GM18505 (cell line): Measurements from ENCODE around the gene SUPT6H.

Experiments used
- ATAC-seq: cut with Tn5 transposase; IDR thresholded peaks from one replicate; pipeline ENCODE4 v1.9.1; 2021; ENCODE audit not compliant: unreplicated experiment
- POLR2A ChIP-seq: IDR thresholded peaks from 4 replicates; pipeline ENCODE4 v1.6.1; 2011; ENCODE audit warnings: borderline replicate concordance; ENCODE audit not compliant: insufficient read depth, insufficient read length; ENCODE audit errors: extremely low read depth

SUPT6H gene

DNA sequence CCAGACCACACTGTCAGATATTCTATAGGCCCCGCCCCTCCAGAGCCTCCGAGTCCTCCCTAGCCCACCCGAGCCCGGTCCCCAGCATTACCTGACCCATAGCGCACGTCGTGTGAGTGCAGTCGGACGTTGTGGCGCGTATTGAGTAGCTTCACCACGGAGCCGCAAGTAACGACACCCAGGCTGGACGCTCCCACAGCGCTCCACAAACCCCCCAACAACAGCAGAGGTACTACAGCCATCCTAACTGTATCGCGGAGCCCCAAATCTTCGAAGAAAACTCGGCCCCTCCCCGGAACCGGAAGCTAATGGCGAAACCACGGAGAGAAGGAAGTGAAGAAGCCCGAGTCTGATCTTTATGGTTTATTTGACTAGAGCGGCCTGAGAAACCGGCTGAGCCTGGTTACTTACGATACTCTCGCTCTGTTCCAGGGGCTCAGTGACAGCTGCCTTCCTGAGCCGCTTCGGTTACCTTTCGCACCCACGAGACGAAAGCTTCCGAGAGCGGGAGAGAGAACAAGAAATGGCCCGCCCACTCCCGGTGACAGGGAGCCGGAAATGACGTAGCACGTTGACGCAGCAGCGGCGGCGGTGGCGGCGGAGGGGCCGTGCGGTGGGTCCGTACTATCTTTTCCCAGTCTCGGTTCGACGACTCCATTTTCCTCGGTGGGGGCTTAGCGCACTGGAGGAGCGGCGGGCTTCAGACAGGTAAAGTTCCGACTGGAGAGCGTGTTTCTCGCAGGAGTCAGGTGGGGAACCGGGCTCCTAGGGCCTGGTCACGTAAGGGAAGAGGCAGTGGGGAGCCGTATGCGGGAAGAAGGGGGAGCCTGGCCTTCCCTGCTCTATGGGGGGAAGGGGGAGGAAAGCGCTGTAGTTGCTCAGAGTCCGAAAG is at the start of gene SUPT6H, which contains the start of gene SDF2:
Gene SUPT6H, plus strand, starts transcription at position 571 of the 892 bp plus-strand sequence. CDS start 11,197 bp downstream, outside the sequence.
Gene SDF2, minus strand, starts transcription at position 272 of the 892 bp plus-strand sequence. Its CDS starts 30 bp downstream, at position 242.
- TF ChIP-seq POLR2A, result peak; percentile 90
- ATAC-seq, result peak; percentile 81

DNA sequence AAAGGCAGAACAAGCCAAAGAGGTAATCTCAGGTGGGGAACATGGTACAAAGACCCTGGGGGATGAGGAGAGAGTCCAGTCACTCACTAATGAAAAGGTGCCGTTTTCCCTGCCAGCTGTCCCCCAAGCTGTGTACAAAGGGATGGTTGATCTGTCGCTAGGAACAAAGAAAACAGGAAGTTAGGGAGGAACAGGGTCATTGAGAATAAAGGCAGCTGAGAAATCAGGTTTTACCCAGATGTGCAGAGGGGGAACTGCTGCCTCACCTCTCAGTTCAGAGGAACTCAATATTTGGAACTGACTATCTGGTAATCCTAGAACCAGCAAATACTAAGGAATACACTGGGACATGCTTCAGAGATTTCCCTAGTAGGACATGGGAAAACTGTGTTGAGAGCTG is 49.5 kb upstream of the SUPT6H start:
- no peak for ATAC-seq
- TF ChIP-seq POLR2A, result no peak

DNA sequence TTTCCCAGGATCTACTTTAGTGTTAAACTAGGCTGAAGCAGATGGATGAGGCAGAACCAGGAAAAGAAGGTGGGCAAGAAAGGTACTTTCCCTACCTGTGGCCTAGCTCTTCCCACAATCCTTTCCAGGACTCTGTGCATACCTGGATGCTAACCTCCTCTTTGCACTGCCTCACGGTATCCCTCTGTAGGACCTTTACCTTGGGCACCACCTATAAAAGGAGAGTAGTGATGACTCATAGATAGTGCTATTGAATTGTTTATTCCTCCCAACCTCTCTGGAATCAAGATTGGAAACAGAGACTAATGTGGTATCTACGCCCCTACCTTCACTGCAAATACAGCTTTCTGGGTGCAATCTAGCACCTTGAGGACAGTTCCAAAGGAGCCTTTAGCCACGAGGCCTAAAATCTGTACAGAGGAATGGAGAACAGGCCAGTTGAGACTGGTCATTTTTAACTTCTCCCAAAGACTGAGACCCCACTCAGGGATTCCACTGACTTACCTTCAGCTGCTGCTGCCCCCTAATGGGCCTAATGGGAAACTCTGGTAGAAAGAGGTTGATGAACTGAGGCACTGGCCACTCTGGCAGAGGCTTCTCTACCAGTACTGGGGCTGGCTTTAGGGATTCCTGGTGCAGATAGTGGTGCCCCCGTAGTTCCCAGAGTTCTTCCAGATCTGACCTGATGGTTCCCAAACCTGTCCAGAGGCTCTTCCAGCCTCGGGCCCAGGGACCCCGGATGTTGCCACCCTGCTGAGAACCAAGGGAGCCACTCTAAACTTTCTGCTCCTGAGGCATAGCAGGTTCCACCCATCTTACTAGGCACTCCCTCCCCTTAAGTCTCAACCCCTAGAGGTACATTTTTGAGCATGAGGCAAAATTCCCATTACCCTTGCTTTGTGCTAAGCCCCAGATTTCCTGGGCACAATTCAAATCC is 48.8 kb upstream of the SUPT6H start:
- no peak for TF ChIP-seq POLR2A
- ATAC-seq, result no peak

DNA sequence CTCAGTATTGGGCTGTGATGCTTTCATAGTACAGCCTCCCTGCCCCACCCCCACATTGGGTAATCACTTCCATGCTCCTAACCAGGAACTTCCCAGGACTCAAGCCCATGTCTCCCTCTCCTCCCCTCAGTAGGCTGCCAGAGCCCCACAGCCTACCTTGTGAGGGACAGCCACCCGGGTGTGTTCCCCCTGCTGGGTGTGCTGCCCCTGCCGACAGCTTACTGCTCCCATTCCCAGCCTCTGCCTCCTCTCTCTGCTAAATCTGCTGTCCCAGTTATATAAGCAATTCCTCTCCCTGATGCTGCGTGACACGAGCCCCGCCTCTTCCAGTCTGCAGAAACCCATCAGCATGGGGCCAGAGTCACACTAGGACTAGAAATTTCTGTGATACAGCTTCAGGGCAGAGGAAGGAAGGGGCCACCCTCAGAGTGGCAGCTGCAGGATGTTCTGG is 48.0 kb upstream of the SUPT6H start, which contains the start of gene RSKR:
Gene RSKR, minus strand, starts transcription at position 255 of the 451 bp plus-strand sequence. Its CDS starts 24 bp downstream, at position 231.
- ATAC-seq, result no peak
- no peak for TF ChIP-seq POLR2A

DNA sequence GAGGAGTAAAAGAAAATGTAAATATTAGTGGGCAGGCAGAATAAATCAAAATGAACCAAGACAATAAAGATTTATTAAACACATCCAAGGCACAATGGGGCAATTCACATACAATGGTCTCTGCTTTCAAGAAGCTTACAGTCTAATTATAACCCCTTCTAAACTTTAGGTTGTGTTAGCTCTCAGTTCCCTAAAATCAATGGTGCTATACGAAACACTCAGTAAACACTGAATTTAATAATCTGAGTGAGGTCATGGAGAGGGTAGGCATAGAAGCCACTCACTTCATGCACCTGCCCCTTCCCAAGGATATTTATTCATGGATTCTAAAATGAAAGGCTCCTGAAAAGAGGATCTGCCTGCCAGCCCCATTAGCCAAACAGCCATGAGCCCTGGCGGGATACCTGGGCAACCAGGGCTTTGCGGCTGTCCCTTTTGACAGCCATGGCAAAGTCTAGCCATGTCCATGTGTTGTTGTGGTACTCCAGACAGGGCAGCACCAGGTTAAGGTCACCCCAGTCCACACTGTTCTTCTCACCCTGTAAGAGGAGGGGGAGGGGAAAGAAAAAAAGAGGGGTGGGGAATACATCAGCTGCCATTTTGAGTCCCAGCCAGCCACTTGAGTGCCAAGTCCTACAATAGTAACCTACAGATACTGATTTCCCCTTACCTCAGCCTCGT is 46.6 kb upstream of the SUPT6H start:
- ATAC-seq, result no peak
- TF ChIP-seq POLR2A, result no peak

DNA sequence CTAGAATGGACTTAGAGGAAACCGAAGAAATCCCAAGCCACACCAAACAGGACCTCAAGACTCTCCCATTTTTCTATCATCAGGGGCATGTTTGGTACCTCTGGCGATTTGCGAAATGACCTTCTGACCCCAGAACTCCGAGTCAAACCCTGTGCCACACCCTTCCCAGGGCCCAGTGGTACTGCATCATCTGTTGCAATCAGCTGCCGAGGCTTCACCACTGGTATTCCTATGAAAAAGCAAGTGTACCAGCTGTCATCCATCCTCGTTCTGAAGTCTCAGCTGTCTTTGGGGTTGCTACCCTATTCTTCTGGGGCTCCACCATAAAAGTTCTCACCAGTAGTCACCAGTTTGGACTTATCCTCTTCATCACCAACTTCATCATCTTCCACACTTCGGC is 45.7 kb upstream of the SUPT6H start:
- no peak for ATAC-seq
- TF ChIP-seq POLR2A, result no peak

DNA sequence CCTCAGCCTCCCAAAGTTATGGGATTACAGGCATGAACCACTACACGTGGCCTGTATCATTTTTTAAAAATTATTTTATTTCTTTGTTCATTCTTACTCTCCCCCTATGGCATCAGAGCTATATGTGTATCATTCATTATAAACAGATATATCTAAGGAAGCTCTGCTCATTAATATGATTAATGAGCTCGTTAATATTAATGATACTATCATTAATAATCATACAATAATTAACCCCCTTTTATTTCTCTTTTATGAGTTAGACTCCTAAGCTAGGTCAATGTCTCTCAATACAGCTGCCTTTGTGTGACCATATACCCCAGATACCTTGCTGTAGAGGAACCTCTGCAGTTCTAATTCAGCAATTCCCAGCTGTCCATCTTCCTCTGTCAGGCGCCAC is 43.5 kb upstream of the SUPT6H start:
- no peak for ATAC-seq
- TF ChIP-seq POLR2A, result no peak

DNA sequence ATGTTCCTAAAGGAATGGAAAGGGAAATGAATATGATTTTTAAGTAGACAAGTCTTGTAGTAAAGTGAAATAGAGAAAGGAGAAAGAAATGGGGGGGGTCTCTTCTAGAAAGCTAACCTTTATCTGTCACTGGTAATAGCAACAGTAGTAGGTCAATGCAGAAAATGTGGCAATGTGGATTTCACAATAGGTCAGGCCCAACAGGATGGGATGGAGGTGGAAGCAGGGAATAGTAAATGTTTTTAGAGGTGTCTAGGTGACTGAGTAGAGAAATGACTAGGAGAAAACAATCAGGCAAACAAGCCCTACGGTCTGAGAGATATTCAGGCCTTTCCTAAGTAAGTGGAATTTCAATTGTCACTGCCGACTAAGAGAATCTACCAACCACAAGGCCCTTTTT is 42.0 kb upstream of the SUPT6H start:
- TF ChIP-seq POLR2A, result no peak
- ATAC-seq, result no peak

DNA sequence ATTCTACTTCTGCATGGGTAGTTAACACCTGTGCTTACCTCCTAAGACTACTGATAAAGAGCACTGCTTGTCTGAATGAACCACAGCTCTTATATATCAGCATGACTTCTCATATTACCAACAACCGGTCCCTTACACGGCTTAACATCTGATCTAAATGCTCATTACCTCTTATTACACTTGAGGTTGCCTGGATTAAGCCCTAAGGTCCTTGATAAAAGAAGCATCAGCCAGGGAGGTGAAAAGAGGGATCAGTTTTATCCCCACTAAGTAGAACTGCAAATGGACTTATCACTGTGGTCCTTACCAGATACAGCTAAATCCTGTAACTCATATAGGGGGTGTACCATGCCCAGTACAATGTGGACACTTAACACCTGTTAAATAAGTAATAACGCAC is 39.8 kb upstream of the SUPT6H start:
- no peak for ATAC-seq
- TF ChIP-seq POLR2A, result no peak

DNA sequence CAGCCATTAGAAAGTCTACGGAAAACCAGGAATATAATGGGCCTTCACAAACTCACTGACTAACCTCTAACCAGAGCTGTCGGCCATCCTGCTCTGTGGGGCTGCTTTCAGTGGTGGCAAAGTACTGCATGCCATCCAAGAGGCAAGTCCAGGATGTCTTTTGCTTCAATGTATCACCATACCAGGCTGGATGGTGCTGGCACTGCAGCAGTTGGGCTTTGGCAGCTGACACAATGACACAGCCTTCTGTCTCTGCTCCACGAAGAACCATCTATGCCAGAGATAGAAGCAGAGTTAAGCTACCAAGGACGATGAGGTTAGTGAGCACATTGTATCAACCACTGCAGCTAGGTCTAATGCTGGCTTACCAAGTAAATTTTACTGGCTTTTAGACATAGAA is 38.3 kb upstream of the SUPT6H start:
- ATAC-seq, result no peak
- no peak for TF ChIP-seq POLR2A

DNA sequence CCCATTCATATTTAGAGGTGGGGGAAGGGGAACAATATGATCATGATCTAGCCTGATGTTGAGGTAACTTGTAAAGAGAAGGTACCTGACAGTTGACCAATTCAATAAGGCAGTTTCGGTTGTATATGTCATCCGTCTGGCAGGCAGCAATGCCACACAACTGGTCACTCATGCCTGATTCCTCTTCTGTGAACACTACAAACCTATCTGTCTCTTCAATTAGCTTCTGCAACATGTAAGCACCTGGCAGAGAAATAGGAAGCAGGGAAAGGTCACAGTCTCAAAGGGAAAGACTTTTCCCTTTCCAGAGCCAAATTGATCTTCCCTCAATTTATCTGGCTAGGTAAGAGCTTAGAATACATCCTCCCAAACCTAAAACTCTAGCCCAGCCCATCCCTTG is 37.9 kb upstream of the SUPT6H start:
- no peak for ATAC-seq

DNA sequence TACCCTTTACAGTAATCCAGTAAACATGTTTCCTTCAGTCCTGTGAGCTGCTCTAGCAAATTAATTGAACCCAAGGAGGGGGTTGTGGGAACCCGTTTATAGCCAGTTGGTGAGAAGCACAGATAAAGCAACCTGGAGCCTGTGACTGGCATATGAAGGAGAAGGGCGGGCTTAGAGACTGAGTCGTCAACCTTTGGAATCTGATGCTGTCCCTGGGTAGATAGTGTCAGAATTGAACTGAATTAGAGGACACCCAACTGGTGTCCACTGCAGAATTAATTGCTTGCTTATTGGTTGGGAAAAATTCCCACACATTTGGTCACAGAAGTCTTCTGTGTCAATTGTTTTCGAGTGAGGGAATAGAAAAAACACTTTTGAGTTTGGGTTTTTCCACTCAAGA is 35.2 kb upstream of the SUPT6H start:
- no peak for ATAC-seq
- no peak for TF ChIP-seq POLR2A

More for the DNA sequence above, 37.9 kb upstream of the SUPT6H start:
- no peak for TF ChIP-seq POLR2A
